Panc1 (cell line): ENCODE results near the gene NANOS2. TPM values are rescaled to one million over a fixed set of nuclear protein-coding genes. Genes with fewer than 3 reads are reported as not detected.

Experiments
- total RNA-seq: library from RNA; stranded (reverse); gene quantifications from one replicate; pipeline ENCODE4 v1.2.1, GENCODE V29; 2021; ENCODE audit not compliant: unreplicated experiment

NANOS2 gene
- total RNA-seq, 1 experiment from 2014 or later = not detected

Other genes starting within 250 kb of the NANOS2 start
- gene GIPR, start 246.6 kb downstream of the NANOS2 start, total RNA-seq = 2.0 TPM
- gene SNRPD2, start 222.8 kb downstream of the NANOS2 start, total RNA-seq = 496 TPM
- 19.4 TPM for gene QPCTL, start 222.1 kb downstream of the NANOS2 start, total RNA-seq
- gene FBXO46, start 183.9 kb downstream of the NANOS2 start, total RNA-seq = 25.1 TPM
- gene MEIOSIN, start 181.3 kb downstream of the NANOS2 start, total RNA-seq = not detected
- 38.7 TPM for gene SIX5, start 145.5 kb downstream of the NANOS2 start, total RNA-seq
- 119 TPM for gene DMPK, start 132.3 kb downstream of the NANOS2 start, total RNA-seq
- 64.6 TPM for gene DMWD, start 121.9 kb downstream of the NANOS2 start, total RNA-seq
- not detected for gene RSPH6A, start 99.5 kb downstream of the NANOS2 start, total RNA-seq
- 47.7 TPM for gene SYMPK, start 51.6 kb downstream of the NANOS2 start, total RNA-seq
- 0.26 TPM for gene FOXA3, start 50.5 kb downstream of the NANOS2 start, total RNA-seq
- 21.9 TPM for gene IRF2BP1, start 28.6 kb downstream of the NANOS2 start, total RNA-seq
- gene MYPOP, start 12.2 kb downstream of the NANOS2 start, total RNA-seq = 11.1 TPM
- gene NOVA2, start 59.1 kb upstream of the NANOS2 start, total RNA-seq = 0.44 TPM
- gene CCDC61, start 80.7 kb upstream of the NANOS2 start, total RNA-seq = 17.9 TPM
- not detected for gene PGLYRP1, start 108.3 kb upstream of the NANOS2 start, total RNA-seq
- 0.39 TPM for gene IGFL4, start 126.2 kb upstream of the NANOS2 start, total RNA-seq
- not detected for gene IGFL3, start 209.9 kb upstream of the NANOS2 start, total RNA-seq
- not detected for gene IGFL2, start 233.5 kb upstream of the NANOS2 start, total RNA-seq